ENCODE data around the gene THAP3. TPM values are rescaled to one million over a fixed set of nuclear protein-coding genes. Genes with fewer than 3 reads are reported as not detected.

THAP3 gene
- total and polyA plus RNA-seq, 9 of the 15 experiments (the other 6 are each of a cell fraction or from before 2014, with no cell fraction given), result 1.9 to 31.2 (median 18.2) TPM

GRCh38 chr1:6601049-6601922, 23.4 kb upstream of the THAP3 start (continued):
- TF ChIP-seq FOXP4 (CRISPR knock-in tag; IDR thresholded peaks at IDR 0.05; ENCODE audit: borderline replicate concordance) (no peak), TFAP4 (CRISPR knock-in tag; IDR thresholded peaks at IDR 0.05; ENCODE audit: borderline replicate concordance) (peak; percentile 58), SMARCA5 (IDR thresholded peaks at IDR 0.05) (peak; percentile 52; the same call in 1 of the 2 replicates), MCM2 (IDR thresholded peaks at IDR 0.05; ENCODE audit: low read depth) (no peak), CCAR2 (IDR thresholded peaks at IDR 0.05; ENCODE audit: low read depth, low read length) (no peak), NUFIP1 (IDR thresholded peaks at IDR 0.05; ENCODE audit: partially characterized antibody) (no peak), IRF9 (tag; IDR thresholded peaks at IDR 0.05) (no peak), NR0B1 (IDR thresholded peaks at IDR 0.05; ENCODE audit: partially characterized antibody) (no peak), PATZ1 (CRISPR knock-in tag; IDR thresholded peaks at IDR 0.05; ENCODE audit: borderline replicate concordance) (no peak), SMAD4 (CRISPR knock-in tag; conservative IDR thresholded peaks at IDR 0.05) (peak; percentile 19; the same call in 1 of the 2 replicates), RNF2 (IDR thresholded peaks at IDR 0.05) (no peak), SMARCB1 (IDR thresholded peaks at IDR 0.05; ENCODE audit: insufficient read length, low read depth) (no peak), PHF21A (IDR thresholded peaks at IDR 0.05; ENCODE audit: borderline replicate concordance, low read depth) (no peak), RAD51 (IDR thresholded peaks at IDR 0.05; ENCODE audit: borderline replicate concordance, low read depth) (peak; percentile 96), NELFE (IDR thresholded peaks at IDR 0.05; ENCODE audit: insufficient read depth, insufficient read length) (no peak), TFE3 (CRISPR knock-in tag; IDR thresholded peaks at IDR 0.05) (peak; percentile 93), POLR2B (IDR thresholded peaks at IDR 0.05; ENCODE audit: low read depth, partially characterized antibody) (no peak), PTBP1 (IDR thresholded peaks at IDR 0.05; ENCODE audit: low read depth, low read length) (no peak)

Data from K562 (cell line).